CD4-positive, alpha-beta T cell treated with Interleukin-15 for 4 hours (primary cell): ENCODE measurements around the gene BMS1.
"Not testable (repeated sequence)": the region's sequence is repeated elsewhere in the genome, so short reads cannot be mapped to it uniquely, and the experiment has no call there.

Experiments used
- DNase-seq: peaks from one replicate; pipeline ENCODE4 v3.0.0-alpha.2; 2020; ENCODE audit warnings: low spot score

BMS1 gene

GRCh38 chr10:42801135-42801534 lies 18.5 kb downstream of the BMS1 start:
- no peak for DNase-seq

- DNase-seq = no peak
These were observed 20.3 kb downstream of the BMS1 start for GRCh38 chr10:42802876-42803275.

- DNase-seq = no peak
These were observed 27.1 kb downstream of the BMS1 start for GRCh38 chr10:42809676-42810075.

GRCh38 chr10:42812028-42812427 lies 29.4 kb downstream of the BMS1 start:
- DNase-seq = no peak

GRCh38 chr10:42813989-42814687 lies 31.5 kb downstream of the BMS1 start:
- not testable (repeated sequence) for DNase-seq

GRCh38 chr10:42816334-42816733 lies 33.7 kb downstream of the BMS1 start:
- DNase-seq = not testable (repeated sequence)

- DNase-seq = no peak
These were observed 34.3 kb downstream of the BMS1 start for GRCh38 chr10:42816912-42817311.

GRCh38 chr10:42817417-42817816 lies 34.8 kb downstream of the BMS1 start:
- DNase-seq = not testable (repeated sequence)

GRCh38 chr10:42826759-42827158 lies 44.2 kb downstream of the BMS1 start:
- DNase-seq = not testable (repeated sequence)

GRCh38 chr10:42827201-42827600 lies 44.6 kb downstream of the BMS1 start:
- DNase-seq = no peak

GRCh38 chr10:42828391-42828790 lies 45.8 kb downstream of the BMS1 start:
- not testable (repeated sequence) for DNase-seq

GRCh38 chr10:42830237-42830636 lies 47.6 kb downstream of the BMS1 start:
- no peak for DNase-seq

GRCh38 chr10:42836096-42836495 lies 53.5 kb downstream of the BMS1 start:
- DNase-seq = no peak

- DNase-seq = no peak
These were observed 54.3 kb downstream of the BMS1 start for GRCh38 chr10:42836771-42837468.

GRCh38 chr10:42844810-42845209 lies 62.2 kb downstream of the BMS1 start:
- not testable (repeated sequence) for DNase-seq

- not testable (repeated sequence) for DNase-seq
These were observed 64.7 kb downstream of the BMS1 start for GRCh38 chr10:42847261-42847660.

- DNase-seq = no peak
These were observed 68.3 kb downstream of the BMS1 start for GRCh38 chr10:42850931-42851330.

- no peak for DNase-seq
These were observed 76.7 kb downstream of the BMS1 start for GRCh38 chr10:42859256-42859655.

GRCh38 chr10:42860016-42860415 lies 77.4 kb downstream of the BMS1 start:
- not testable (repeated sequence) for DNase-seq

- DNase-seq = not testable (repeated sequence)
These were observed 80.2 kb downstream of the BMS1 start for GRCh38 chr10:42862801-42863200.

- no peak for DNase-seq
These were observed 82.0 kb downstream of the BMS1 start for GRCh38 chr10:42864575-42864974.

- no peak for DNase-seq
These were observed 83.1 kb downstream of the BMS1 start for GRCh38 chr10:42865716-42866114.

- DNase-seq = peak; percentile 27
These were observed 83.8 kb downstream of the BMS1 start for GRCh38 chr10:42866115-42866995.
